OCI-LY1 (cell line): ENCODE data around the gene XRCC4.

Experiments used
- H2AFZ ChIP-seq: fragments of 200-600 bp; sonication (generic), shearing (Covaris generic); 2 replicates; pipeline ENCODE4 v1.6.0; 2014; ENCODE audit warnings: antibody characterized with exemption, mild to moderate bottlenecking, low read length
- H3F3A ChIP-seq: fragments of 200-600 bp; sonication (generic), shearing (Covaris generic); 2 replicates; pipeline ENCODE4 v1.6.0; 2014; ENCODE audit warnings: mild to moderate bottlenecking, antibody characterized with exemption, low read length, moderate library complexity; ENCODE audit not compliant: insufficient read depth
- H3K27ac ChIP-seq: fragments of 200-600 bp; sonication (generic); 2 replicates; pipeline ENCODE4 v1.5.1; 2014; ENCODE audit warnings: low read length, mixed run types, mild to moderate bottlenecking, low read depth; ENCODE audit not compliant: poor library complexity, severe bottlenecking
- H3K27me3 ChIP-seq: fragments of 200-600 bp; sonication (generic); 2 replicates; pipeline ENCODE4 v1.6.0; 2014; ENCODE audit warnings: antibody characterized with exemption, mild to moderate bottlenecking, low read length, moderate library complexity; ENCODE audit not compliant: insufficient read depth
- H3K36me3 ChIP-seq: fragments of 200-600 bp; sonication (generic); 2 replicates; pipeline ENCODE4 v1.6.1; 2014; ENCODE audit warnings: mild to moderate bottlenecking, antibody characterized with exemption, low read length, moderate library complexity, mixed read lengths; ENCODE audit not compliant: insufficient read depth
- H3K4me1 ChIP-seq: fragments of 200-600 bp; sonication (generic); 2 replicates; pipeline ENCODE4 v1.5.1; 2014; ENCODE audit warnings: mild to moderate bottlenecking, low read length, moderate library complexity; ENCODE audit not compliant: insufficient read depth, severe bottlenecking
- H3K4me2 ChIP-seq: fragments of 200-600 bp; sonication (generic), shearing (Covaris generic); 2 replicates; pipeline ENCODE4 v1.6.1; 2014; ENCODE audit warnings: low read length
- H3K4me3 ChIP-seq: fragments of 200-600 bp; sonication (generic); 2 replicates; pipeline ENCODE4 v1.5.1; 2014; ENCODE audit warnings: low read length, low read depth, mild to moderate bottlenecking, mixed read lengths; ENCODE audit not compliant: poor library complexity, severe bottlenecking
- H3K79me2 ChIP-seq: fragments of 200-600 bp; shearing (Covaris generic); 2 replicates; pipeline ENCODE4 v1.6.1; 2016; ENCODE audit warnings: mixed run types, low read length, mixed read lengths; ENCODE audit not compliant: insufficient read depth
- H3K9ac ChIP-seq: fragments of 200-600 bp; sonication (generic), shearing (Covaris generic); 2 replicates; pipeline ENCODE4 v1.6.1; 2014; ENCODE audit warnings: mild to moderate bottlenecking, low read length, mixed read lengths
- H3K9me2 ChIP-seq: fragments of 200-600 bp; sonication (generic), shearing (Covaris generic); 2 replicates; pipeline ENCODE4 v1.6.1; 2014; ENCODE audit warnings: low read depth, mild to moderate bottlenecking, low read length, mixed read lengths
- H3K9me3 ChIP-seq: fragments of 200-600 bp; shearing (Covaris generic); 2 replicates; pipeline ENCODE4 v1.6.1; 2014; ENCODE audit warnings: low read length, mixed read lengths
- H4K20me1 ChIP-seq: fragments of 200-600 bp; sonication (generic), shearing (Covaris generic); 2 replicates; pipeline ENCODE4 v1.6.0; 2016; ENCODE audit warnings: mild to moderate bottlenecking, low read length; ENCODE audit not compliant: insufficient read depth
- EZH2 ChIP-seq: fragments of 200-600 bp; sonication (generic), shearing (Covaris generic); IDR thresholded peaks from 2 replicates; pipeline ENCODE4 v1.8.0; 2017; ENCODE audit warnings: borderline replicate concordance, mixed run types, mild to moderate bottlenecking, antibody characterized with exemption, low read length, moderate library complexity, mixed read lengths
- TF ChIP-seq, protein P1 (sequence below): fragments of 200-600 bp; sonication (generic), shearing (Covaris generic); IDR thresholded peaks from 2 replicates; pipeline ENCODE4 v1.5.1; 2017; ENCODE audit warnings: mild to moderate bottlenecking, antibody characterized with exemption, low read length, moderate library complexity, mixed read lengths

Gene XRCC4

DNA sequence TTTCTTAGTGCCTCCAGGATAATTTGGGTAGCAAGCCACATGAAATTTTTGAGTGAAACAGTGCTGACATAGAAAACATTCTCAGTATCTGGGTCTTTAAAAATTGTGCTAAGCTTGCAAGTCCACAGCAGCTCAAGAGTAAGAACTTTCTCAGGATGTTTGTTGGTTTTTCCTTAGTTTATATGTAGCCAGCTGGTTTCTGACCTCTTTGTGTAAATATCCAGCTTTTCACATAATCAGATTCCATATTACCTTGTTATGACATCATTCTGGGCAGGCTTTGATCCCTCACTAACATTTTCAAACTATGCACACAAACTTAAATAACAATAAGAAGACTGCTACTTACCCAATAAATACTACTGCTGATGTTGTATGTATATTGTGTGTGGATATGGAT, 311.3 kb downstream of the XRCC4 start:
- H3K4me1 ChIP-seq: no peaks in the 10 kb centered on the region
- H3K27me3 ChIP-seq: no peaks in the 10 kb centered on the region
- H3K27ac ChIP-seq: no peak overlapping the region
- no peak overlapping the region for H3K4me3 ChIP-seq
- no peaks in the 10 kb centered on the region for H4K20me1 ChIP-seq
- H3K4me2 ChIP-seq: no peak overlapping the region
- no peaks in the 10 kb centered on the region for H3K9me2 ChIP-seq
- no peaks in the 10 kb centered on the region for H3F3A ChIP-seq
- no peak overlapping the region for H3K9ac ChIP-seq
- H3K36me3 ChIP-seq: no peaks in the 10 kb centered on the region
- no peaks in the 10 kb centered on the region for H3K9me3 ChIP-seq
- H2AFZ ChIP-seq: no peak overlapping the region
- no peaks in the 10 kb centered on the region for H3K79me2 ChIP-seq
- TF ChIP-seq, protein P1, sequence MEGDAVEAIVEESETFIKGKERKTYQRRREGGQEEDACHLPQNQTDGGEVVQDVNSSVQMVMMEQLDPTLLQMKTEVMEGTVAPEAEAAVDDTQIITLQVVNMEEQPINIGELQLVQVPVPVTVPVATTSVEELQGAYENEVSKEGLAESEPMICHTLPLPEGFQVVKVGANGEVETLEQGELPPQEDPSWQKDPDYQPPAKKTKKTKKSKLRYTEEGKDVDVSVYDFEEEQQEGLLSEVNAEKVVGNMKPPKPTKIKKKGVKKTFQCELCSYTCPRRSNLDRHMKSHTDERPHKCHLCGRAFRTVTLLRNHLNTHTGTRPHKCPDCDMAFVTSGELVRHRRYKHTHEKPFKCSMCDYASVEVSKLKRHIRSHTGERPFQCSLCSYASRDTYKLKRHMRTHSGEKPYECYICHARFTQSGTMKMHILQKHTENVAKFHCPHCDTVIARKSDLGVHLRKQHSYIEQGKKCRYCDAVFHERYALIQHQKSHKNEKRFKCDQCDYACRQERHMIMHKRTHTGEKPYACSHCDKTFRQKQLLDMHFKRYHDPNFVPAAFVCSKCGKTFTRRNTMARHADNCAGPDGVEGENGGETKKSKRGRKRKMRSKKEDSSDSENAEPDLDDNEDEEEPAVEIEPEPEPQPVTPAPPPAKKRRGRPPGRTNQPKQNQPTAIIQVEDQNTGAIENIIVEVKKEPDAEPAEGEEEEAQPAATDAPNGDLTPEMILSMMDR: no peak
- TF ChIP-seq EZH2: no peak

DNA sequence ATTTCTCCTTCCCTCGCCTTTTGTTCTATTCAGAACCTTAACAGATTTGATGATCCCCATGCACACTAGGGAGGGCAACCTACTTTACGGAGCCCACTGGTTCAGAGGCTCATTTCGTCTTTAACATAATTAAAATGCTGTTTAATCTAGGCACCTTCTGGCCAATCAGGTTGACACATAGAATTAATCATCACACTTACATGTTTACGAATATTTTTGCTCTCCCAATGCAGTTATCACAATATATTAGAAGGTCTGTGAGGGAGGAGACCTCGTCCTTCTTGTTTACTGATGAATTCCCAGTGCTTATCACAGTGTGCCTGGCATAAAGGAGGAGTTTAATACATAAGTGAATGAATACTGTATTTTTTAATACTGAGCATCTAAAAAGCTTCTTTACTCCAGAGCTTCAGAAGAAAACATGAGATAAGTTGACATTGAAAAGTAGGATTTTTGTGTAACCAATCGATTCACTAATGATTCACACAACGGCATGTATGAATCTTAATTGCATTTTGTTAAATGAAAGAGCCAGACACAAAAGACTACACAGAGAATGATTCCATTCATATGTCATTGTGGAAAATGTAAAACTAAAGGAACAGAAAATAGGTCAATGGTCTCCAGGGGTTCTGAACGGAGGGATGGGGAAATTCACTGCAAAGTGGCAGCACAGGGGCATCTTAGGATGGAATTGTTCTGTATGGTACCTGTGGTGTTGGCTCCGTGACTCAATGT, 315.6 kb downstream of the XRCC4 start:
- TF ChIP-seq, protein P1: no peak
- TF ChIP-seq EZH2: no peak
- Histone ChIP-seq H3K4me3 (no peak overlapping the region), H3K4me1 (no peaks in the 10 kb centered on the region), H3K4me2 (no peak overlapping the region), H2AFZ (no peak overlapping the region), H3F3A (no peaks in the 10 kb centered on the region), H3K9ac (no peak overlapping the region), H3K79me2 (no peaks in the 10 kb centered on the region), H4K20me1 (no peaks in the 10 kb centered on the region), H3K27me3 (no peaks in the 10 kb centered on the region), H3K9me2 (no peaks in the 10 kb centered on the region), H3K36me3 (no peaks in the 10 kb centered on the region), H3K27ac (no peak overlapping the region), H3K9me3 (no peaks in the 10 kb centered on the region)

GRCh38 chr5:83393504-83393866, 316.1 kb downstream of the XRCC4 start:
- H2AFZ ChIP-seq: no peak overlapping the region
- H3K4me3 ChIP-seq: no peak overlapping the region
- H3K36me3 ChIP-seq: no peaks in the 10 kb centered on the region
- no peaks in the 10 kb centered on the region for H3F3A ChIP-seq
- no peaks in the 10 kb centered on the region for H3K9me2 ChIP-seq
- H3K27me3 ChIP-seq: no peaks in the 10 kb centered on the region
- no peaks in the 10 kb centered on the region for H3K79me2 ChIP-seq
- H3K27ac ChIP-seq: no peak overlapping the region
- H4K20me1 ChIP-seq: no peaks in the 10 kb centered on the region
- no peaks in the 10 kb centered on the region for H3K9me3 ChIP-seq
- no peak overlapping the region for H3K9ac ChIP-seq
- no peaks in the 10 kb centered on the region for H3K4me1 ChIP-seq
- TF ChIP-seq EZH2: no peak
- TF ChIP-seq, protein P1: no peak
- H3K4me2 ChIP-seq: no peak overlapping the region
